DOHH2 (cell line): ENCODE data around the gene RGS19.

Experiments used
- CTCF ChIP-seq: fragments of 200-600 bp; sonication (generic); IDR thresholded peaks from one replicate; pipeline ENCODE4 v1.5.1; 2014; ENCODE audit warnings: antibody characterized with exemption, mild to moderate bottlenecking, low read depth, low read length; ENCODE audit not compliant: poor library complexity, severe bottlenecking
- EZH2phosphoT487 ChIP-seq: fragments of 200-600 bp; sonication (generic); IDR thresholded peaks from 2 replicates; pipeline ENCODE4 v1.6.1; 2017; ENCODE audit warnings: borderline replicate concordance, mild to moderate bottlenecking, antibody characterized with exemption, low read length, moderate library complexity, mixed read lengths

- TF ChIP-seq CTCF (no peak), EZH2phosphoT487 (no peak)
These were observed 33.8 kb downstream of the RGS19 start for GRCh38 chr20:64045346-64046011.
